ENCODE data around the gene S100A10. TPM values are rescaled to one million over a fixed set of nuclear protein-coding genes. Genes with fewer than 3 reads are reported as not detected.

Gene S100A10
- polyA plus RNA-seq, 1 experiment, result 40.3 TPM

DNA sequence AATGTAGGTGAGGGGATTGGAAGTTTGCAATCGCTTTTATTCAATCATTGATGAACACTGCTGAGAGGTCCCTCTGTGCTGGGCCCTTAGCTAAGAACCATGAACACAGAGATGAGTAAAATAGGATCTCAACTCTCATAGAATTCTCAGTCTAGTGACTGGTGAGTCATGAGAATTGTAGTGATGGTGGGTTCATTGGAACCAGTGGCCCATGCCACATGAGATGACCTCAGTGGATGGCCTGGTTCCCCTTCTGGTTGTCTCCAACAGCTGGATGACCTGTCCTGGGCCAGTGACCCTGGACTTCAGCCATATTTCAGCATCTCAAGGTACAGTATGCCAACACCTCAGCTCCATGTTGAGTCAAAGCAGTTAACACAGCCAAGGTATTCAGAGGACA, 21.3 kb upstream of the S100A10 start:
- DNase-seq (ENCODE audit: low read depth), result no peak
- Histone ChIP-seq H3K36me3 (ENCODE audit: control insufficient read depth, insufficient read depth, low read length) (no peaks in the 10 kb centered on the region), H3K4me3 (ENCODE audit: low read depth, low read length) (no peak overlapping the region), H3K27me3 (ENCODE audit: control insufficient read depth, insufficient read depth, low read length) (peaks cover 11% of the 10 kb centered on the region)
- TF ChIP-seq, protein P1, sequence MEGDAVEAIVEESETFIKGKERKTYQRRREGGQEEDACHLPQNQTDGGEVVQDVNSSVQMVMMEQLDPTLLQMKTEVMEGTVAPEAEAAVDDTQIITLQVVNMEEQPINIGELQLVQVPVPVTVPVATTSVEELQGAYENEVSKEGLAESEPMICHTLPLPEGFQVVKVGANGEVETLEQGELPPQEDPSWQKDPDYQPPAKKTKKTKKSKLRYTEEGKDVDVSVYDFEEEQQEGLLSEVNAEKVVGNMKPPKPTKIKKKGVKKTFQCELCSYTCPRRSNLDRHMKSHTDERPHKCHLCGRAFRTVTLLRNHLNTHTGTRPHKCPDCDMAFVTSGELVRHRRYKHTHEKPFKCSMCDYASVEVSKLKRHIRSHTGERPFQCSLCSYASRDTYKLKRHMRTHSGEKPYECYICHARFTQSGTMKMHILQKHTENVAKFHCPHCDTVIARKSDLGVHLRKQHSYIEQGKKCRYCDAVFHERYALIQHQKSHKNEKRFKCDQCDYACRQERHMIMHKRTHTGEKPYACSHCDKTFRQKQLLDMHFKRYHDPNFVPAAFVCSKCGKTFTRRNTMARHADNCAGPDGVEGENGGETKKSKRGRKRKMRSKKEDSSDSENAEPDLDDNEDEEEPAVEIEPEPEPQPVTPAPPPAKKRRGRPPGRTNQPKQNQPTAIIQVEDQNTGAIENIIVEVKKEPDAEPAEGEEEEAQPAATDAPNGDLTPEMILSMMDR (IDR thresholded peaks at IDR 0.05; ENCODE audit: insufficient read depth, low read depth, low read length), result no peak
- ChIA-PET POLR2A (no interaction called here), CTCF (interaction anchor here (0.6 to 7.2 kb wide), 8 partner anchors 12 to 127 kb away, joined by 3 to 56 read pairs (median 4); no protein-coding TSS in a partner anchor)

DNA sequence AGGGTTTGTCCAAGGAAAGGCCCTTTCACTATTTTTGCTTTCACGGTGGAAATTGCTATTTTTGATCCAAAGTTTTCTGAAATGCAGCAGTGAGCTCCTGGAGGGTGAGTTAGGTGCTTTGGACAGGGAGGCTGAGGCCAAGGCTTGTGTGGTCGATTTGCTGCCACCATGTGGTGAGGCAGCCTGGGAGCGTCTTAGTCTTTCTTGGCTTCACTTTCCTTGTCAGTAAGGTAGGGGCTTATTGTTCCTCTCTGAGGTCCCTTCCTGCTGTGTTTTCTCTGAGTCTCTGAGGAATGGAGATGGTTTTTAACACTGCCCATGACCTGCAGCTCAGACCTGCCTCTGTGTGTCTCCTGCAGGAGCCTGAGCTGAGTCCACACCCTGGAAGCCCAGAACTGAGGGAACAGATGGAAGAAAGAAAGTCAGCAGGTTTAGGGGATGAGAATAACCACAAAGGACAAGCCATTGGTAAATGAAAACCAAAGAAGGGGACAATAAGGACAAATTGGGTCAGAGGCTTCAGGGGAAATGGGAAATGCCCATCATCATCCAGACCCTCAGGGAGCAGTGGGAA, 20.1 kb upstream of the S100A10 start:
- ChIA-PET POLR2A (no interaction called here), CTCF (interaction anchor here (0.7 to 7.2 kb wide), 13 partner anchors 9 to 126 kb away, joined by 3 to 66 read pairs (median 6); no protein-coding TSS in a partner anchor)
- Histone ChIP-seq H3K27me3 (ENCODE audit: control insufficient read depth, insufficient read depth, low read length) (peaks cover 12% of the 10 kb centered on the region), H3K36me3 (ENCODE audit: control insufficient read depth, insufficient read depth, low read length) (no peaks in the 10 kb centered on the region), H3K4me3 (ENCODE audit: low read depth, low read length) (no peak overlapping the region)
- no peak for DNase-seq (ENCODE audit: low read depth)
- TF ChIP-seq, protein P1 (IDR thresholded peaks at IDR 0.05; ENCODE audit: insufficient read depth, low read depth, low read length), result peak; percentile 82

DNA sequence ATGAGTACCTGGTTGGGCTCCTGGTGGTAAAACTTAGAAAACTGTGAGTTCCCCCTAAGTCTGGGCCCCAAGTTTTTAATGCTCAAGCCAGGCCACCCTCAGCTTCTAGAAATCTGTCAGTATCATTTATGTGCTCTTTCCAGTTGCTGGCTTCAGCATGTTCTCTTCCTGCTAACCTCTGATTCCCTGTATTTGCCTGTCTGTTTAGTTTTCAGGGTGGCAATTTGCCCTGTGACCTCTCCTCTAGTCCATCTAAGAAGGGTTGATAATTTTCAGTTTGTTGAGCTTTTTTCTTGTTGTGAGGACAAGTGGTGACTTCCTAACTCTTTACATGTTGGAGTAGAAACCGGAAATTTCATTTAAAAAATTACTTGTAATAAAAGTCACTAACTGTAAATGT, 16.0 kb upstream of the S100A10 start:
- TF ChIP-seq, protein P1 (IDR thresholded peaks at IDR 0.05; ENCODE audit: insufficient read depth, low read depth, low read length), result no peak
- POLR2A ChIA-PET, result no interaction called here
- CTCF ChIA-PET, result interaction anchor here (0.8 to 7.2 kb wide), 4 partner anchors 8 to 41 kb away, joined by 3 to 66 read pairs (median 24); no protein-coding TSS in a partner anchor

DNA sequence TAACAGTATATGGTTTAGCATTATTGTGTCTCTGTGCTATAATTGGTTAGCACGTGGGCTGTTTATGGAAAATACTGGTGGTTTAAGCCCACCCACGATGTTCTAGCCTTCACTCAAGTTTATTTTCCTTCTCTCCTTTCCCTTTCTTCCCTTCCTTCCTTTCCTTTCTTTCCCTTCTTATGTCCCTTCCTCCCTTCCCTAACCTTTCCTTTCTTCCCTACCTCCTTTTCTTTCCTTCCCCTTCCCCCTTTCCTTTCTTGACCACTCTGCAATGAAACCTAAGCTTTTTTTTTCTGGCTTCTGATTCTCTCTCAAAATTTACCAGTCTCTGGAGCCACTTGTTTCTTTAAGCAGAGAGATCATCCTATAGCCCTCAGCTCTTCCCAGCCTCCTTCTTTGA, 13.4 kb upstream of the S100A10 start:
- POLR2A ChIA-PET, result no interaction called here
- peaks cover 33% of the 10 kb centered on the region for H3K27me3 ChIP-seq (ENCODE audit: control insufficient read depth, insufficient read depth, low read length)

More for the DNA sequence above, 16.0 kb upstream of the S100A10 start:
- Histone ChIP-seq H3K36me3 (ENCODE audit: control insufficient read depth, insufficient read depth, low read length) (no peaks in the 10 kb centered on the region), H3K27me3 (ENCODE audit: control insufficient read depth, insufficient read depth, low read length) (peaks cover 24% of the 10 kb centered on the region), H3K4me3 (ENCODE audit: low read depth, low read length) (no peak overlapping the region)
- no peak for DNase-seq (ENCODE audit: low read depth)

DNA sequence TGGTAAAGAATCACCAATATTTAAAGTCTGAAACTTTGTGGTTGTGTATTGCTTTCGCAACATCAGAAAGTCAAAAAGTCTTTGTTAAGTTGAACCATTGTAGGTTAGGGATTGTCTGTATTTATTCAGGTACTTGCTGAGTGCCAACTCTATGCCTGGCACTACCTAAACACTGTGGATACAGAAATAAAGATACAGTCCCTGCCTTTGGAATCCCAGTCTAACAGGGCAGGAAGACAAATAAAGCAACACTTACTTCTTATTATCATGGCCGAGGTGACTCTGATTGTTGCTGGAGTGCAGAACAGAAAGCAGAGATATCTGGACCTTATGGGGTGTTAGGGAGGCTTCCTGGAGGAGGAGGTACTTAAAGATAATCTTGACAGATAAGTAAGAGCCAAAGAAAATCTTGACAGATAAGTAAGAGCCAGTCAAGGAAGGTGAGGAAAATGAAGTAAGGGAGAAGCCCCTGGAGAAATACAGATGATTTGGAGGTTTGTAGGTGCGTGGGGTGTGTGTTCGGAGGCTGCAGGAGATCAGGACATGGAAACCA, 11.8 kb upstream of the S100A10 start:
- H3K27me3 ChIP-seq (ENCODE audit: control insufficient read depth, insufficient read depth, low read length), result peaks cover 28% of the 10 kb centered on the region
- TF ChIP-seq, protein P1 (IDR thresholded peaks at IDR 0.05; ENCODE audit: insufficient read depth, low read depth, low read length), result no peak
- ChIA-PET CTCF (interaction anchor here (0.6 to 14.5 kb wide), 7 partner anchors 6 to 116 kb away, joined by 3 to 315 read pairs (median 5); no protein-coding TSS in a partner anchor), POLR2A (no interaction called here)
- no peaks in the 10 kb centered on the region for H3K36me3 ChIP-seq (ENCODE audit: control insufficient read depth, insufficient read depth, low read length)
- no peak for DNase-seq (ENCODE audit: low read depth)
- H3K4me3 ChIP-seq (ENCODE audit: low read depth, low read length), result no peak overlapping the region

More for the DNA sequence above, 13.4 kb upstream of the S100A10 start:
- CTCF ChIA-PET, result interaction anchor here (0.6 to 1.5 kb wide), 3 partner anchors 39 to 84 kb away, joined by 3 to 7 read pairs (median 3); no protein-coding TSS in a partner anchor
- no peak for DNase-seq (ENCODE audit: low read depth)
- TF ChIP-seq, protein P1 (IDR thresholded peaks at IDR 0.05; ENCODE audit: insufficient read depth, low read depth, low read length), result no peak
- Histone ChIP-seq H3K4me3 (ENCODE audit: low read depth, low read length) (no peak overlapping the region), H3K36me3 (ENCODE audit: control insufficient read depth, insufficient read depth, low read length) (no peaks in the 10 kb centered on the region)

All from BJ (cell line).